OCI-LY1 (cell line): ENCODE measurements around the gene TEX14.

Experiments
- H2AFZ ChIP-seq: fragments of 200-600 bp; sonication (generic), shearing (Covaris generic); 2 replicates; pipeline ENCODE4 v1.6.0; 2014; ENCODE audit warnings: antibody characterized with exemption, mild to moderate bottlenecking, low read length
- H3F3A ChIP-seq: fragments of 200-600 bp; sonication (generic), shearing (Covaris generic); 2 replicates; pipeline ENCODE4 v1.6.0; 2014; ENCODE audit warnings: mild to moderate bottlenecking, antibody characterized with exemption, low read length, moderate library complexity; ENCODE audit not compliant: insufficient read depth
- H3K27ac ChIP-seq: fragments of 200-600 bp; sonication (generic); 2 replicates; pipeline ENCODE4 v1.5.1; 2014; ENCODE audit warnings: low read length, mixed run types, mild to moderate bottlenecking, low read depth; ENCODE audit not compliant: poor library complexity, severe bottlenecking
- H3K27me3 ChIP-seq: fragments of 200-600 bp; sonication (generic); 2 replicates; pipeline ENCODE4 v1.6.0; 2014; ENCODE audit warnings: antibody characterized with exemption, mild to moderate bottlenecking, low read length, moderate library complexity; ENCODE audit not compliant: insufficient read depth
- H3K36me3 ChIP-seq: fragments of 200-600 bp; sonication (generic); 2 replicates; pipeline ENCODE4 v1.6.1; 2014; ENCODE audit warnings: mild to moderate bottlenecking, antibody characterized with exemption, low read length, moderate library complexity, mixed read lengths; ENCODE audit not compliant: insufficient read depth
- H3K4me1 ChIP-seq: fragments of 200-600 bp; sonication (generic); 2 replicates; pipeline ENCODE4 v1.5.1; 2014; ENCODE audit warnings: mild to moderate bottlenecking, low read length, moderate library complexity; ENCODE audit not compliant: insufficient read depth, severe bottlenecking
- H3K4me2 ChIP-seq: fragments of 200-600 bp; sonication (generic), shearing (Covaris generic); 2 replicates; pipeline ENCODE4 v1.6.1; 2014; ENCODE audit warnings: low read length
- H3K4me3 ChIP-seq: fragments of 200-600 bp; sonication (generic); 2 replicates; pipeline ENCODE4 v1.5.1; 2014; ENCODE audit warnings: low read length, low read depth, mild to moderate bottlenecking, mixed read lengths; ENCODE audit not compliant: poor library complexity, severe bottlenecking
- H3K79me2 ChIP-seq: fragments of 200-600 bp; shearing (Covaris generic); 2 replicates; pipeline ENCODE4 v1.6.1; 2016; ENCODE audit warnings: mixed run types, low read length, mixed read lengths; ENCODE audit not compliant: insufficient read depth
- H3K9ac ChIP-seq: fragments of 200-600 bp; sonication (generic), shearing (Covaris generic); 2 replicates; pipeline ENCODE4 v1.6.1; 2014; ENCODE audit warnings: mild to moderate bottlenecking, low read length, mixed read lengths
- H3K9me2 ChIP-seq: fragments of 200-600 bp; sonication (generic), shearing (Covaris generic); 2 replicates; pipeline ENCODE4 v1.6.1; 2014; ENCODE audit warnings: low read depth, mild to moderate bottlenecking, low read length, mixed read lengths
- H3K9me3 ChIP-seq: fragments of 200-600 bp; shearing (Covaris generic); 2 replicates; pipeline ENCODE4 v1.6.1; 2014; ENCODE audit warnings: low read length, mixed read lengths
- H4K20me1 ChIP-seq: fragments of 200-600 bp; sonication (generic), shearing (Covaris generic); 2 replicates; pipeline ENCODE4 v1.6.0; 2016; ENCODE audit warnings: mild to moderate bottlenecking, low read length; ENCODE audit not compliant: insufficient read depth
- CTCF ChIP-seq: fragments of 200-600 bp; sonication (generic), shearing (Covaris generic); IDR thresholded peaks from 2 replicates; pipeline ENCODE4 v1.5.1; 2017; ENCODE audit warnings: mild to moderate bottlenecking, antibody characterized with exemption, low read length, moderate library complexity, mixed read lengths
- EZH2 ChIP-seq: fragments of 200-600 bp; sonication (generic), shearing (Covaris generic); IDR thresholded peaks from 2 replicates; pipeline ENCODE4 v1.8.0; 2017; ENCODE audit warnings: borderline replicate concordance, mixed run types, mild to moderate bottlenecking, antibody characterized with exemption, low read length, moderate library complexity, mixed read lengths

Gene TEX14

DNA sequence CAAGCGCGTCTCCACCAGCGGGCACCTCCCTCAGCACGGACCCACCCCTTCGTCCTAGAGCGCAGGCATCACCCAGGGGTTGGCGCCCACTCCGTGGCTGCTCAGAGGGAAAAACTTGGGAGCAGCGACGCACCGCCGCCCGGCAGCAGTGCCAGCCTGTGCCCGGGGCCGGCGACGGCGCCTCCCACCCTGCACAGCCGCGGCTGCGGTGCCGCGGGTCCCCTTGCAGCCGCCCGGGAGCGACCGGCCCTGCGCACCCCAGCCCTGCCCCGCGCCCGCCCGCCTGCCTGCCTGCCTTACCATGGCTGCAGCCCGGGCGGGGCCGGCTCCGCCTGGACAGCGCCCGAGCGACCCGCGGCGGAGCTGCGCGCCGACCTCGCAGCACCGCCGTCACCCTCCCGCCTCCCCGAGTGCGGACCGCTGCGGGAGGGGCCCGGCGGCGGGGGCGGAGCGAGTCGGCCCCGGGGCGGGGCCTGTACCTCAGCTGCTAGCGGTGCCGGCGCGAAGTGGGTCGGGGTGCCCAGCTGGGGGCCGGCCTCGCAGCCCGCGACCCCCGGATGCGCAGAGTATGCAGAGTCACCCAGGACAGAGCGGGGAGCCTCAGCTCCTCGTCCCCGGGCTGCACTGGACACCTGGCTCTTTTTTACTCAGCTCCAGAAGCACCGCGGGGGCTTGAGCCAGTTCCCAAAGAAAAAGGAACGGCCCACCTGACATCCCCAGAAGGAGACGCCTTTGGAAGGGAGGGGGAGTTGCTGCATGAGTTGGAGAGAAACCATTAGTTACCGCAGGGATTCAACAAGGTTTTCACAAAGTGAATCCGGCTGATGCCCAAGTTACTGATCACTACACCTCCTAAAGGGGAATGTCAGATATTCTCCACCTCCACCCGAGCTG lies 159.9 kb downstream of the TEX14 start:
- Histone ChIP-seq H3K9ac (no peak overlapping the region), H3K9me3 (no peaks in the 10 kb centered on the region), H3K27me3 (peaks cover 17% of the 10 kb centered on the region), H3K27ac (no peak overlapping the region), H3K36me3 (no peaks in the 10 kb centered on the region), H3K4me3 (peak overlapping the region; percentile 52), H3K4me2 (peak overlapping the region; percentile 70), H3F3A (no peaks in the 10 kb centered on the region), H3K4me1 (no peaks in the 10 kb centered on the region), H4K20me1 (no peaks in the 10 kb centered on the region), H3K79me2 (no peaks in the 10 kb centered on the region), H2AFZ (no peak overlapping the region), H3K9me2 (no peaks in the 10 kb centered on the region)
- TF ChIP-seq EZH2 (no peak), CTCF (no peak)

DNA sequence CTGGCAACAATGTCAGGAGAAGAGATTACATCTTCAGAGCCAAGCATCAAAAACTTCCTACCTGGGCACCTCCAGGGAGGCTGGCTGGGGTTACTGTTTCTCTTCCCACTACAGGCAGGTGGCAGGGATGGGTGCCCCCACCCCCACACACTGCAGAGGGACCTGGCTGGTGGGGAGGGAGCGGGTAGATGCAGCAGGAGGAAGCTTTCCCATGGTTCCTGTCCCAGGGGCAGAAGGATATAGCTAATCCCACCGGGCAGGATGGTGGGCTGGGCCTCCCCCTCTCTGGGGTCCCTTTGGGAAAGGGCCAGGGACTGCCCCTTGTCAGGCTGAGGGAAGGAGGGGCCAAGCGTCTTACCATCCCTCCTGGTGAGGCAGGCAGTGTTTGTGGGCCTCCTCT lies 160.7 kb downstream of the TEX14 start:
- no peaks in the 10 kb centered on the region for H3F3A ChIP-seq
- no peaks in the 10 kb centered on the region for H3K79me2 ChIP-seq
- H3K4me3 ChIP-seq = peak overlapping the region; percentile 52
- no peaks in the 10 kb centered on the region for H4K20me1 ChIP-seq
- H3K9me2 ChIP-seq = no peaks in the 10 kb centered on the region
- H3K9me3 ChIP-seq = no peaks in the 10 kb centered on the region
- no peaks in the 10 kb centered on the region for H3K36me3 ChIP-seq
- no peak overlapping the region for H3K9ac ChIP-seq
- H3K27me3 ChIP-seq = peaks cover 17% of the 10 kb centered on the region
- no peaks in the 10 kb centered on the region for H3K4me1 ChIP-seq
- no peak overlapping the region for H2AFZ ChIP-seq
- TF ChIP-seq CTCF (no peak), EZH2 (no peak)
- H3K4me2 ChIP-seq = peak overlapping the region; percentile 70
- no peak overlapping the region for H3K27ac ChIP-seq

DNA sequence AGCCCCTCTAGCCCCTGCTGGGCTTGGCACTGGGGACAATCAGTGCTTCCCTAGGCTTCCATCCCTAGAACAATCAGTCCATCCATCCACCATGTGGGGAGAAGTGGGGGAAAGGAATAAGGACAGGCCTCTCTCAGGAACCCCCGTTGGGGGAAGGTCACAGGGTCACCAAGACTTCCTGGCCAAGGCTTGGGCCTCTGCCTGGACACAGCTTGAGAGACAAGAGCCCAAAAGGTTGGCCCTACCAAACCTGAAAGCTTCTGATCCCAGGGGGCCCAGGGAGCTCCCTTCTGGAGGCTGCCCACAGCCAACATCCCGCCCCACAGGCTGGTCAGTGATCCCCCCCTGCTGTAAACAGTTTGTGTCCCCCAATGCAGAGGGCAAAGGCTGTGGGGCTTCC lies 161.2 kb downstream of the TEX14 start:
- H3K27ac ChIP-seq = no peak overlapping the region
- H3K27me3 ChIP-seq = peaks cover 16% of the 10 kb centered on the region
- H3K9ac ChIP-seq = no peak overlapping the region
- no peak overlapping the region for H3K4me2 ChIP-seq
- H3K36me3 ChIP-seq = no peaks in the 10 kb centered on the region
- no peaks in the 10 kb centered on the region for H3K4me1 ChIP-seq
- H3K79me2 ChIP-seq = no peaks in the 10 kb centered on the region
- no peak overlapping the region for H3K4me3 ChIP-seq
- no peak overlapping the region for H2AFZ ChIP-seq
- TF ChIP-seq EZH2 = no peak
- TF ChIP-seq CTCF = no peak
- H4K20me1 ChIP-seq = no peaks in the 10 kb centered on the region
- H3K9me2 ChIP-seq = no peaks in the 10 kb centered on the region
- no peaks in the 10 kb centered on the region for H3F3A ChIP-seq
- H3K9me3 ChIP-seq = no peaks in the 10 kb centered on the region
